H54 (cell line): ENCODE data around the gene A3GALT2.

ENCODE experiments used
- DNase-seq: peaks from one replicate; pipeline ENCODE4 v3.0.0; 2011; ENCODE audit warnings: low spot score, mixed read lengths; ENCODE audit not compliant: insufficient read length
- FAIRE-seq: peaks from 3 replicates; lab custom pipeline; 2011; peaks lifted over from hg19 to GRCh38; lab: Jason Lieb, UNC
- POLR2A ChIP-seq: IDR thresholded peaks from 2 replicates; pipeline ENCODE4 v1.6.1; 2011; ENCODE audit warnings: low read depth, mild to moderate bottlenecking, low read length

Gene A3GALT2

GRCh38 chr1:33267468-33268205 lies 53.3 kb downstream of the A3GALT2 start:
- DNase-seq = no peak
- no peak for FAIRE-seq
- no peak for TF ChIP-seq POLR2A

DNA sequence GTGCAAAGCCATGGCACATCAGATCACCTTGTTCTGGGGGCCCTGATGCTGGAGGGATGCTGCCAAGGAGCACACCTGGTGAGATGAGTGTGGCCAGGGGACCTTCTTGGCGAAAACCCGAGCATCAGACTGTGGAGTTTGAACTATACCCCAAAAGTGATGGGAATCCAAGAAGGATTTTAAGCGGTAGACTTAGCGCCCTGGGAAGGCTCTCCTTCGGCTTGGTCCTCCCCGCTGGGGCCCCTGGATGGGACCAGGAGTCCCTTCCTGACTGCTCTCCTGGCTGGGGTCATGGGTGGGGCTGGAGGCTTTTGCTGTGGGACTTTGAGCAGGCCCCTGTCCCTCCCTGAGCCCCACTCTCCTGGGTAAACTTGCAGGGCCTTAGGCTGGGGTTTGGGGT lies 54.1 kb downstream of the A3GALT2 start:
- no peak for TF ChIP-seq POLR2A
- FAIRE-seq (no peak), DNase-seq (no peak)

DNA sequence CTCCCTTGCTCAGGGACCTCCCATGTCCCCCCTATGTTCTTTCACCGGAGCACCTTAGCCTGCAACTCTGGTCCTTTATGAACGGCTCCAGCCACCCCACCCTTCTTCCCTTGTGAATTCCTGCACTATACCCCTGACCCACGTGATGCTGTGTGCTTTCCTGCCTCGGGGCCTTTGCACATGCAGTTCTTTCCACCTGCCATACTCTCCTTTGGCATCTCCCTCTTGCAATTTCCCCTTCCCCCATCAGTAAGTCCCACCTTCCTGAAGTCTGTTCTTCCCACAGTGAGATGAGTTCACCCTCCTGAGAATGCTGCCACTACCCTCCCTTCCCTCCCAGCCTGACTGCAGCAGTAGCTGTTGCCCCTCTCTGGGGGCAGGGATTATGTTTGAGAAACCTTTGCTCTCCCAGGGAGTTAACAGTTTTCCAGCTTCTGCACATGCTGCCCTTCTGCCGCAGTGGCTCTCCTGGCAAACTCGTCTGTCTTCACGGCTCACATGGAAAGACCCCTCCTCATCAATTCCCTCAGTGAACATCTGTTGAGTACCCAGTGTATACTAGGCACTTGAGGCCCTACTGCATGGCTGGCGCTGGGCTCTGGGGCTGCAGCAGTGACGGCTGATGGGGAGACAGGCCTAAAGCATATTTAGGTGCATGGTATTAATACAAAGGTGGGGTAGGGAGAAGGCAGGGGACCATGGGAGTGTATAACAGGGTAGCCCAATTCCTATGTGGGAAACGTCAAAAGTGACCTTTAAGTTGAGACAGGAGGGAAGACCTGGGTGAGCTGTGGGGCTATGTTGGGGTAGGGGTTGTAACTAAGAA lies 54.9 kb downstream of the A3GALT2 start:
- DNase-seq = no peak
- no peak for FAIRE-seq

DNA sequence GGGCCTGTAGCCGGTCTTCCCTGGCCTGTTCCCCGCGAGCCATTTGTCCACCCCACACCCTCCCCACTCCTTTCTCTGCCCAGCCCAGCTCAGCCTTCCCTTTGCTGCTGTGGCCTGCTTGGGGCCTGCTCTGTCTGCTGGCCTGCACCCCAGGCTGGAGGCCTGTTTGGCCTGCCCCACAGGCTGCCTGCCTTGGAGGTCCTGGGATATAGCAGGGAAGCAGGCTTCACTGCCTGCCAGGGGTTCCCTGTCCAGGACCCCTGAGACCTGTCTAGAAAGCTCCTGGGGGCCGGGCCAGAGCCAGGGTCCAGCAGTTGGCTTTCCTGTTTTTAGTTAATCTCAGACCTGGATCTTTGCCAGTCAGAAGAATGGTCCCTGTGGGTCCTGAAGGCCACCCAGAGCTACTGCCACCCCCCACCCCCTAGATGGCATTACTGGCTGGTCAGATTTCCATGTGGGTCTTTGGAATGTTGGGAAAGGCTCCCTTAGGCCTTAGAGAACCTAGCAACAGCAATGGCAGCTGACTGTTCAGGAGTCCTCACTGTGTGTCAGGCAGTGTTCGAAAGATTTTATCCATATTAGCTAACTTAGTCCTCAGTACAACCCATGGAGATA lies 56.9 kb downstream of the A3GALT2 start:
- no peak for FAIRE-seq
- no peak for DNase-seq
- TF ChIP-seq POLR2A = no peak

More for the DNA sequence above, 54.9 kb downstream of the A3GALT2 start:
- TF ChIP-seq POLR2A = no peak

DNA sequence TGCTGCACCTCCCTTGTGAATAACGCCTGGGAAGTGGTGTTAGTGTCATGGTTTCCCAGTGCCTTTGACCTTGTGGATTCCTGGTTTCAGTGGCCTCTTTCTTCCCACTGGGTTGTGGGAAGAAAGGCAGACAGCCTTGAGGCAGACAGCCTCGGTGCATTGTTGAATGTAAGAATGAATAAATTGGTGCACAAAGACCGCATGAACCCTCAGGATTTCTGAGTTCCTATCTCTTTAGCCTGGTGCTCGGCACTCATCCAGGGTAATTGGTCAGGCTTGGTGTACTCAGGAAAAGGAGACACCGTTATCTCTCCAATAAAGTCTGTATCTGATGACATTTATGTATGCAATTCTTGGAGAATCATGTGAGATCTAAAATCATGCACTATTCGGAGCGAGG lies 59.6 kb downstream of the A3GALT2 start:
- DNase-seq (no peak), FAIRE-seq (no peak)
- TF ChIP-seq POLR2A = no peak

DNA sequence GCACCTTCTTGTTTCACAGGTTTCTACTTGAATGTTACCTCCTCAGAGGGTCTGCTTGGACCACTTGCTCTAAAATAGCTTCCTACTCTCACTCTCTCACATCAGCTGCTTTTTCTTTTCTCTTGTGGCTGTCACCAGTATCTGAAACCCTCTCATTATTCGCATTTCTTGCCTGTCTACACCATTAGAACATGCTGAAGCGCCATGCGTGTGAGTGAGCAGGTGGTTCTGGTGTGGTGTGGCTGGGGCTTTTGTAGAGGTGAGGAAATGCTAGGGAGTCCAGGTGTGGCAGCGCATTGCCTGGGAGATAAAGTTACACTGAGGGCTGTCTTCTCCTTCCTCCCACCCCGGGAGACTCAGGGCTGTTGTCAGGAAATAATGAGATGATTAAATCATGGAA lies 60.5 kb downstream of the A3GALT2 start:
- FAIRE-seq (no peak), DNase-seq (no peak)
- TF ChIP-seq POLR2A = no peak

- DNase-seq (no peak), FAIRE-seq (no peak)
- no peak for TF ChIP-seq POLR2A
Measured at GRCh38 chr1:33259879-33260278, 61.0 kb downstream of the A3GALT2 start.

- TF ChIP-seq POLR2A = no peak
- no peak for DNase-seq
- FAIRE-seq = no peak
Measured at GRCh38 chr1:33258788-33259274, 62.1 kb downstream of the A3GALT2 start.

DNA sequence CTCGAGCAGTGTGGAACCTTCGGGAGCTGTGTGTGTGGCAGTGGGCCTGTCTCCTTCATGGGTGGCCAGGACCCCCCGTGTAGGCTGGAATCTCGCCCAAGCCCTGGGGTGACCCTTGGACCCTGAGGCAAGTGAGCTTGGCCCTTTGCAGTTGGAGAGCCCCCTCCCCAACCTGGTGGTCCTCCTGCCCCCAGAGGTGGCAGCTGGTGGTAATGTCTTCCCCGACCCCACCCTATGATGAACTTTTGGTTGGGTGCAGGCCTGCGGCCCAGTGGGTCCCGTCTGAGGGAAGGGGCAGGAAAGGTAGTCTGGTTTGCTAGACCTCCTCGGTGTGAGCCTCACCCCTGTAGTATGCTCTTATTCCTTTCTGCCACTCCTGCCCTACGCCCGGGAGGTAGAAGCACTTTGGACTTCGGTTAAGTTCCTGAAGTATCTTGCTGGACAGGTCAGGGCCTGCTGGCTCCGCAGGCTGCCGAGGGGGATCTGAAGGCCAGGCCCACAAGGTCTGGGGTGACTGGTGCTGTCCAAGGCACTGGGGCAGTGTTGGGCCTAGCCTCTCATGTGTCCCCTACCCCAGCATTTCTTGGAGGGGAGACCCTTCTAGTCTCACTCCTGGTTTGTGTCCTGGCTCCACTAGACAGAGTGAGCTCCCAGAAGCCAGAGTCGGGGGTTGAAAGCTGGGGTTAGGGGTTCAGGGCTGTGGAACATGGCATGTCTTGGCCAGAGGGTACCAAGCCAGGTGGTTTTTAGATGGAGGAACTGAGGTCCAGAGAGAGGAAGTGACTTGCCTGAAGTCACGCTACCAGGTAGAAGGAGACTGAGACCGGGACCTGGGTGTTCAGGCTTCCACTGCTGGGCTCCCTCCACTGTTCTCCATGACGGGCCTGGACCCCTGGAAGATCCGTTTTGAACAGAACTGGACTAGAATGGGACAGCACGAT lies 62.9 kb downstream of the A3GALT2 start:
- DNase-seq (no peak), FAIRE-seq (no peak)
- TF ChIP-seq POLR2A = no peak

- TF ChIP-seq POLR2A = no peak
- FAIRE-seq = no peak
- DNase-seq = peak; percentile 30
Measured at GRCh38 chr1:33257207-33257771, 63.6 kb downstream of the A3GALT2 start.
